HG02943 (cell line): Measurements from ENCODE around the gene IGSF3.

ENCODE experiments used
- ATAC-seq: cut with Tn5 transposase; IDR thresholded peaks from one replicate; pipeline ENCODE4 v1.9.1; 2021; ENCODE audit warnings: mild to moderate bottlenecking, low read depth, moderate library complexity; ENCODE audit not compliant: unreplicated experiment

The IGSF3 gene

DNA sequence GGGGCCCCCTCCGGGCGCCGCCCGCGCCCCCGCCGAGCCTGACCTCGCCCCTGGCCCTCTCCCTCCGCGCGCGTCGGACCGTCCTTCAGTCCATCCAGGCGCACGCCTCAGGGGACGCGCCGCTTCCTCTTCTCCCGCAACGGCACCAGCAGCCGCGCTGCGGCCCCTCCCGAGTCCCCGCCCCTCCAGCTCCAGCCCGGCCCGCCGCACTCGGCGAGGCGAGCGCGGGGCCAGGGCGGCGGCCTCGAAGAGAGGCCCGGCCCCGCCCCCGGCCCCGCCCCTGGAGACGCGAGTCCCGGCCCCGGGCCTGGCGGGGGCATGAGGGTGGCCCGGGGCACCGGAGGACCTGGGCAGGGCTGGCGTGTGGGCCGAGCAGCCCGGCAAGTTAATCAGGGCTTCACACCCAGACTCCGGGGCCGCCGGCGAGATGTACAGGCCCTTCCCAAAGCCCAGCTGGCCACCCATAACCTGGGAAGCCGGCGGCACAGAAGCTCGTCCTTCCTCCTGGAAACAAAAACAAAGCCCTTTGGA lies at the start of gene IGSF3:
Gene IGSF3, minus strand, starts transcription at position 159 of the 531 bp plus-strand sequence. CDS start 1,407 bp downstream, outside the sequence.
- no peak for ATAC-seq

DNA sequence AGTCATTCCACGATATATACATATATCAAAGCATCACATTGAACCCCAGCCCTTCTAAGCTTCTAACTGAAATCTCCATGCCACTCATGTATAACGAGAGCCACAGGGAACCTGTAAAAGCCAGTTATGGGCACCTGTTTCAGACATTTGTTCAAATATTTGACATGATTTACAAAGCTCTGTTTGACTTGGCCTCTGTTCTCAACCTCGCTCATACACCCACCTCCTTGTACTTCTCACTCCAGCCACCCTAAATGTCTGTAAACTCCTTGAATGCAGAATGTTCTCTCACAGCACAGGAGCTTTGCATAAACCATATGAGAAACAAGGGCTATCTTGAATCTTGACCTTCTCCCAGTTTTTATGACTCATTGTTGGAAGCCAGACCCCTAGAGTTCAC lies 49.8 kb upstream of the IGSF3 start:
- ATAC-seq, result no peak

DNA sequence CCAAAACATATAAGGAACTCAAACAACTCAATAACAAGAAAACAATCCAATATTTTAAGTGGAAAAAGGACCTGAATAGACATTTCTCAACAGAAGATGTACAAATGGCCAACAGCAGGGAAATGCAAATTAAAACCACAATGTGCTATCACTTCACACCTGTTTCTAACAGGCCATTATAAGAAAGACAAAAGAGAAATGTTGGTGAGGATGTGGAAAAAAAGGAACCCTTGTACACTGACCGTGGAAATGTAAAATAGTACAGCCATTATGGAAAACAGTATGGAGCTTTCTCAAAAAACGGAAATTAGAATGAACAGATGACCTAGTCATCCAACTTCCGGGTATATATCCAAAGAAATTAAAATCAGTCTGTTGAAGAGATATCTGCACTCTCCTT lies 48.9 kb upstream of the IGSF3 start:
- ATAC-seq, result no peak

DNA sequence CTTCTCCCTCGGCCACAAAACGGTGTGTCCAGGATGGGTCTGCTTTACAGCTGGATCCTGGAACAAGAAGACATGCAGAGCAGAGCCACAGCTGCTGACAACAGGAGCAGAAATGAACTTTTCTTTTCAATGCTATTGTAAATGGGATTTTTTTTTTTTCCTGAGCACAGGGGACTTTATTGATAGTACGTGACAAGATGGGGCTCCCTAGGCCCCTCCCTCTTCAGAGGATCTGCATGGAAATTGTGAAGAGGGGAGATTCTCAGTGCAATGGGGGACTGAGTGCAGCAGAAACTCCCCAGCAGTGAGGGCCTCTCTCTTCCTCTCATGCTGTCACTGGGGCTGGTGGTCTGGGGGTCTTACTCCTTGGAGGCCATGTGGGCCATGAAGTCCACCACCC lies 45.9 kb upstream of the IGSF3 start:
- ATAC-seq, result no peak

DNA sequence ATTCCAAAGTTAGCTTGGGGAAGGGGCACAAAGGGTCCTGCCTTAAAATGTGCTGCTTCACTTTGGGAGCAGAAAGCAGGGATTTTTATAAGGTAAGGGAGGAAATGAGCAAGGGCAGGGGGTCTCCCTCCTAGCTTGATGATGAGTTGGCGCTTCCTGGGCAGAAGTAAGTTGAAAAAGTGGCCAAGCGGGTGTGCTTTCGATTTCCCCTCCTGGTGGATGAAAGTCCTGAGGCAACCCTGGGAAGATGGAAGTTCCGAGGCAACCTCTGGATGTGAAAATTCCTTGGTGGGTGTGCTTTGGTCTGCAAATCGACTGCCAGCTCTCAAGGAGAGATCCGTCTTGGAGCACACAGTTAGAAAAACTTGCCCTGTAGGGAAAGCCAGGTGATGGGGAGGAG lies 45.0 kb upstream of the IGSF3 start:
- no peak for ATAC-seq

DNA sequence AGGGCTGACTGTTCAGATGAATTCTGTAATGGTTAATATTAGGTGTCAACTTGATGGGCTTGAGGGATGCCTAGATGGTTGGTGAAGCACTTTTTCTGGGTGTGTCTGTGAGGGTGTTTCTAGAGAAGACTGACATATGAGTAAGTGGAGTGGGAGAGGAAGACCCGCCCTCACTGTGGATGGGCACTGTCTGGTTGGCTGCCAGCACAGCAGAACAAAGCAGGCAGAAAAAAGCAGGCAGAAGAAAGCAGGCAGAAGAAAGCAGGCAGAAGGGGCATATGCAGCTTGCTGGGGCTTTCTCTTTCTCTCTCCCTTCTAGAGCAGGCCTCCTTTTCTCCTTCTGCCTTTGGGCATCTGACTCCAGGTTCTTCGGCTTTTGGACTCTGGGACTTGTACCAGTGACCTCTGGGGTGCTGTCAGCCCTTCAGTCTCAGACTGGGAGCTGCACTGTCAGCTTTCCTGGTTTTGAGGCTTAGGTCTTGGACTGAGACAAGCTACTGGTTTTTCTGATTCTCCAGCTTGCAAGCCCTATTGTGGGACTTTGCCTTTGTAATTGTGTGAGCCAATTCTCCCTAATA lies 43.8 kb upstream of the IGSF3 start:
- ATAC-seq, result no peak

DNA sequence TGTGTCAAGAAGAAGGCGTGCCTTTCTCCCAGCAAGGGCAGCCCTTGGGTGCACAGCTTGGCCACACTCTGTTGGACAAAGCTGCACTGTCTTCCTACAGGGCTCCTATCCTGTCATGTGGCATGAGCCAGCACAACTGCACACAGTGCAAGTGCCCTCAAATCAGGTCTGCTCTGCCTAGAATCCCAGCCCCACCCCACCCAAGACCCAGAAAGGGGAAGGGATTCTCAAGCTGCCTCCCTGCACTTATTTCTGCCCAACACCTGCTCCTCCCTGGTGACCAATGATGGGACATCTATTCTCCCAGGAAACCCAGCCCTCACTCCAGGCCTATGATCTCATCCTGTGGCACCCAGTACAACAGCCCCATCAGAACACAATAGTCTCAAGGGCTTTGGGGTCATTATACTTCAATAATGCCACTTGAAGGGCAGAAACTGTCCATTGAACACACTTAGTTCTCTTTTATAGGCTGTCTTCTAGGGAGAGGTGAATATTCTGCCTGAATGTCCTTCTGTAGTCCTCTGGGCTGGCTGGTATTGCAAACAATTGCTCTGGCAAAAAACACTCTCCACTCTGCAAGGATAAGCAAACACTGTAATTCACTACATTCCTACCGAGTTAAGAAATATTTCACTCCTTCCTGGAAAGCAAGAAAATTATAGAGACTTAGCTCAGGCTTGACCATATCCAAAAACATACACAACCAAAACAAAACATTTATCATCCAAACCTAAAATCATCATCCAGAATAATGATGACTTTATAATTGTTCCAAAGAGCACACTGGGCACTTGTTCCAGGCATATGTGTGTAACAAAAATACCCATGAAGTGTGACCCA lies 43.1 kb upstream of the IGSF3 start:
- ATAC-seq, result no peak

DNA sequence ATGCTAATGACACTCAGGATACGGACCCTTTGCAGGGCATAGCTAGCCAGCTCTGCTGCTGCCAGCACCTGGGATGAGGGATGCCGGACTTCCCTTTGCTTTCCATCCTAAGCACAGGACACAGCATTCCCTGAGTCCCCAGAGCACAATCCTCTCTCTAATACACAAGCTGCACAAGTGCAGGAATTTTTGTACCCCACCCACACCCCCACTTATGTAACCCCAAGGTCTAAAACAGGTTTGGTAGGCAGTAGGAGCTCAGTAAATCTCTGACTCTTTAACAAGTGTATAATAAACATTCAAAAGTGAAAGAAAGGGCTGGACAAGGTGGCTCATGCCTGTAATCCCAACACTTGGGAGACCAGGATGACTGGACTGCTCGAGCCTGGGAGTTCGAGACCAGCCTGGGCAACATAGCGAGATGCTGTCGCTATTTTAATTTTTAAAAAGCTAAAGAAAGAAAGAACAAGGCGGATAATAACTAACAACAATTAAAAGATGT lies 42.2 kb upstream of the IGSF3 start:
- ATAC-seq, result no peak

DNA sequence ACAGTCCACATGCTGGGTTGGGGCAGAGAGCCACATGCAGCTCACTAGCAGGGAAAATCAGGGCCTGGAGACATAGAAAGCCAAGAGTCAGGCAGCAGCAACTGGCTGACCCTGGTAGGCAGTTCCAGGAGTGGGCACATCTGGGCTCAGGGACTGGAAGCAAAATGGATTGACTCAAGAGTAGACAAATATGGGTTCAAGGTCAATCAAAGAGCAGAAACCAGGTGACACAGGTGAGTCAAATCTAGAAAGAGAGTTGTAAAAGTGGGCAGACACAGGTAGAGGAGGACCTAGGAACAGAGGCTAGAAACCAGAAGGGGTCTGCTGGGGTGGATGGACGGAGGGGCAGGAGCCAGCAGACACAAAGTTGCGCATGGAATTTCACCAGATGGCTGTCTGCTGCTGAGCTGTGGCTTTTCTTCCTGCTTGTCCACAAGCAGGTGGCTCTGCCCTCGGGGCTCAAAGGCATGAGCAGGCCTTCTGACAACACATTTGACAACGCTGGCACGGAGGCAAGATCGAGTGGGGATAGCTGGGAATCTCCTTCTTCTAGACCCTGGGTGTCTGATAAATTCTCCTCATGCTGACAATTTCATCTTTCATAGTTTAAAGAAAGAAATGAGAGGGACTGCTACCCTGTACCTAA lies 40.8 kb upstream of the IGSF3 start:
- no peak for ATAC-seq

DNA sequence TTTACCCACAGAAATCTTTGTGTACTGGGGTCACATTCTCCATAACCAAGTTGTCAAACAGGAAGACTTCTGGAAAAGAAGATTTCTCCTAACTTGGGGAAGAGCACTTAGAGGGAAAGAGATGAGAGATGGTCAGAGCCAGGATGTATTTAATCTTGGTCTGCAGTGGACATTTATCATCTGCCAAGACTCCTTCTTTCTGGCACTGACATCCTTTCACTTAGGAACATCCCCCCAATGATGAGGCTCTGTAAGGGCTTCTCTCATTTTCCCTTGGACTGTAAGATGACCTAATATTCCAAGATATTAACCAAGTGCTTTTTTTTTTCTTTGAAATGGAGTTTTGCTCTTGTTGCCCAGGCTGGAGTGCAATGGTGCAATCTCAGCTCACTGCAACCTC lies 39.3 kb upstream of the IGSF3 start:
- no peak for ATAC-seq

DNA sequence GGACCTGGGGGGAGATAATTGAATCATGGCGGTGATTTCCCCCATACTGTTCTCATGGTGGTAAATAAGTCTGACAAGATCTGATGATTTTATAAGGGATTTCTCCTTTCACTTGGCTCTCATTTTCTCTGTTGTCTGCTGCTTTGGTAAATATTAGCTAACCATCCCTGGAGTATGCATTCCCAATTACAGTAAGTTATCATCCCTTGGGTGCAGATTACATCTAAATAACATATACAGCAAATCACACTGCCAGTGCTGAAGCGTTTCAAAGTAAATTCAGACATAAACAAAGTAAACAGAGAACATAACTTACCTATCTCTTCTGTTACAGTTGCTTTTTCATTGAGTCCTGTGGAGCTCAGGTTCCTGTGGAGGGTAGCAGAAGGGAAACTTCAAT lies 38.6 kb upstream of the IGSF3 start:
- ATAC-seq, result no peak

DNA sequence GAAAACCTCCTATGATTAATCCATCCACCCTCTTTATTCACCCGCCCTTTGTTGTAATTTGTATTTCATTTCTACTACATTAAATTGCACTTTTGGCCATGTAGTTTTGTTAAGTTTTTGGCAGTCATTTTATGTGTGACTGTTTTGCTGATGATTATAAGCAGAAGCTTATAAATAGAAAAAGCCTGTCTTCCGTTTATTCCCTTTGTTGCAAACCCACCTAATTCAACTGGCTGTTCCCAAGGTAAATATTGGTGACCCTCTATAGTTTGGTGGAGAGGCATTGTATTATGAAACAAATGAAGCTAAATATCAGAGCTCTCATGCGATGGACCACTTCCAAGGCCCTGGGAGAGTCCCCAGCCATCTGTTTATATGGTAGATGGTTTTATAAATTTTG lies 36.7 kb upstream of the IGSF3 start:
- no peak for ATAC-seq

DNA sequence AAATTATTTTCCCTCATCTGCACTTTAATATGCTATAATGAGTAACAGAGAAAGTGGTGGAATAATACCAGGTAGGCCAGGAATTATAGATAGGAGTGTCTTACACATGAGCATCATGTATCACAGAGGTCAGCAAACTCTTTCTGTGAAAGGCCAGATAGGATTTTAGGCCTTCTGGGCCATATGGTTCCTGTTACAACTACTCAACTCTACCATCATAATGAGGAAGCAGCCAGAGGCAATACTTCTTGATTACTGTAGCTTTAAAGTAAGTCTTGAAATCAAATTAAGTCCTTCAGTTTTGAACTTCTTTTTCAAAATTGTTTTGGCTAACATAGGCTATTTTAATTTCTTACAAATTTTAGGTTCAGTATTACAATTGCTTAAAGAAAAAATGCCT lies 32.1 kb upstream of the IGSF3 start:
- no peak for ATAC-seq

DNA sequence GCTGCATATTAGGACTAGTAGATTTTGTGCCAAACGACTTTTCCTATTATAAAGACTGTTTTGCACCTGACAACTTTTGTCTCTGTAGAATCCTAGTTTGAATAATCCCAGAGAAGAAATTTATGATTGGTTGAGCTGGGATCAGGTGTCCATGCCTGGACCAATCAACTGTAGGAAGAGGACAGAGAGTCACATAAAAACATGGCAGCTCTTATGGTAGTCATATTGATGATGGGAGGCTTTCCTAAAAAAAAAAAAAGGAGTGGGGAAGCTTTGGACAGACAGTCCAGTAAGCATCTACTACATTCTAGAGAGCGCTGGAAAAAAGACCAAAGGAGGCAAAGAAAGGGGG lies 30.7 kb upstream of the IGSF3 start:
- no peak for ATAC-seq

DNA sequence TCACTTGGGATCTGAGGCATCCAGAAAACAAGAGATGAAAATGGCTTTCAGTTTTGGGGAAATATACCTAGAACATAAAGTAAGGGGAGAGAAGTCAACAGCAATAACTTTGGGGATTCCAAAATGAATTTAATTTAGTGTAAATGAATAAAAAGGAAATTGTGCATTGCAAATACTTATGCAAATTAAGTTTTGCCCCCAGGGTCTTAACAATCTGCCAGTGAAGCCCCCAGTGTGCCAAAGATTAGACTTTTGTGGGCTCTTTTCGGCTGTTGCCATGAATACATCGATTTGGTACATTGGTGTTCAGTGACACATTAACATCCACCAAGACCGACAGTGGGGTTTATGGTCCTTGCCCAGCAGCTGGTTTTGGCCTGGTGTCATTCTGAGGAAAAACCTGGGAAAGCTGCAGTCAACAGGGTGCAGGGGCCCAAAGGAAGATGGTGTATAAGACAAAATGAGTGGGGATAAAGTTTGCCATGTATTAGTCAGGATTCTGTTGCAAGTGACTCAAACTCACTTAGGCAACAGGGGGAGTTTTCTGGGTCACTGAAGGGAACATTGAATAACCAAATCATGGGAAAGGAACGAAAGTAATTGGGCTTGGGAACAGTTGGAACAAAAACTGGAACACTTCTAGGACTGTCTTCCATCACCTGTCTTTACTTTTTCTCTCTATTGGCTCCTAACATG lies 30.2 kb upstream of the IGSF3 start:
- ATAC-seq, result no peak

DNA sequence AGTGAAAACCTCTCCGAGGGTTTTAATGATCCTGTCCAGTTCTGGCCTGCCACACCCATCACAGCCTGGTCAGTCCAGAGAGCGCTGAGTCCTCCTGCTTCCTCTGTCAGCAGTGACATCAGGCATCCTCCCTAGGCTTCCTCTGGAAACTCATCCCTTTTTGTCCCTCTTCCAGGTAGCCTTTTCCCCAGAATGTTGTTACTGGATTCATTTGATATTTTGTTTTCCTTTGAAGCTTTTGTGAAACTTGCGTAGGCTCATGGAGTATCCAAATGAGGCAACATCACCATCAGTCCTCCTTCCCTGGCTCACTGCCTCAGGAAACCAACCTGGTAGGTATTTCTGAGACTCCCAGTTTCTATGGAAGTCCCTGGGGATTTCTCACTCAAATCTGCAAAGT lies 27.0 kb upstream of the IGSF3 start:
- no peak for ATAC-seq

DNA sequence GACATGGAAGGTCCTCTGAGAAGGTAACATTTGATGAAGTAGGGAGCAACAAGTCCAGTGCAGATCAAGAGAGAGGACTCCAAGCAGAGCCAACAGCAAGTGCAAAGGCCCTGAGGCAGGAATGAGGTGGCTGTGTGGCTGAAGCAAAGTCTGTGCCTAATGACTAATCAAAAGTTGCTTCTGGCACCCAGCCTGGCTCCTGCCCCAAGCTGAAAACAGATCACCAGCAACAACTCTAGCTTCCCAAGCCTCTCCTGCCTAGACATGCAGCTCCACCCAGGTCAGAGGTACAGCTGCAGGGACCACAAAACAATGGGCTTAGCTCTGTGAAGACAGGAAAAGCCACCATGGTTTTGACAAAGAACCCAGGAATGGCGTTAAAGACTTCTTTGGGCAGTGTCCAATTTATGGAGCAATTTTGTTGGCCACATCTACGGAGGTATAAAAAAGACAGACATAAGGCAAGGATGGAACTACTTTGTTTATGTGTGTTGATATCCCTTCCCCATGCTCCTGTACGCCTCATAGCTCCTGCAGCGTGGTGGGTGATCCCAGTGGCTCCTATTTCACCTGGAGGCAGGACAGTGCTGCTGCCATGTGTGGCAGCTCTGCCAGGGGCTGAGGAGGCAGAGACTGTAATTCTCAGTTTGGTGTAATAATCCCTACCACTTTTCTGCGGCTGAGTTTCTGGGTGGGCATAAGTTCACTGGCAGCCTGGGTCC lies 26.4 kb upstream of the IGSF3 start:
- ATAC-seq, result no peak

DNA sequence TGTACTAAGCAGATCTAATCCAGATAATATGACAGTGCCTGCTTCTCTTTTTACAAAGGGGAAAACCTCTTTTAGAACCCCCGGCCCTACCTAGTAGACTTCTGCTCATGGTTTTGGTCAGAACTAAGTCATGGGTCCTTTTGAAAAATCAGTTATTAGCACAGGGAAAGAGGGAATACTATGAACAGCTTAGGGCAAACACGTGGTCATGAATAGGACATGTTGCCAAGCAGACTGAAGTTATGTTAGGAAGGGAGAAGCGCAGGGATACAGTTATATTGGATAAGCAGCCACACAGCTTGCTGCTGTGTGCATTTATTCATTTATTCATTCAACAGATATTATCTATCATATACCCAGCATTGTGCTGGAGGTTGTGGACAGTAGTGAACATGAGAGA lies 25.3 kb upstream of the IGSF3 start:
- ATAC-seq, result no peak

DNA sequence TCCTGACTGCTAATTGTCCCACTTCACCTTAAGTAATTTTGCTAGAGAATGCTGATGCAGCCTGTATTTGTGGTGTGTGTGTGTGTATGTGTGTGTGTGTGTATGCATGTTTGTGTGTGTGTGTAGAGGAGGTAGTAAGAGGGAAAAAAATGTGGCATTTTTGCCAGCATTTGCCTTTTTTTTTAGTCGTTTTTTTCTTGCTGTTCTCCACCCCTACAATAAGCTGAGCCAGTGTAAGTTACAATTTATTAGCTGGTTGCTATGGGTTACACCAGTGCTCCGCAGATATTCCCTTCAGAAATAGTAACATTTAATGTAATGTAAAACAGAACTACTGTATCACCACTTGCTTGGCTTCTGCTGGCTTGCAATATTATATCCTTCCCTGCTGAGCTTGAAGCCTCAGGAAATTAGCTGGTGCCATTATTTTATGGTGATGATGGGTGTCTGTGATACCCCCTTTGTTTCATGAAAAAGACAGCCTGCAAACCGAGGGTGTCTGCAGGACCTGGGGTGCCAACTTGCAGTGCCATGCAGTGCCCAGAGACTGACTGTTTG lies 23.4 kb upstream of the IGSF3 start:
- no peak for ATAC-seq

DNA sequence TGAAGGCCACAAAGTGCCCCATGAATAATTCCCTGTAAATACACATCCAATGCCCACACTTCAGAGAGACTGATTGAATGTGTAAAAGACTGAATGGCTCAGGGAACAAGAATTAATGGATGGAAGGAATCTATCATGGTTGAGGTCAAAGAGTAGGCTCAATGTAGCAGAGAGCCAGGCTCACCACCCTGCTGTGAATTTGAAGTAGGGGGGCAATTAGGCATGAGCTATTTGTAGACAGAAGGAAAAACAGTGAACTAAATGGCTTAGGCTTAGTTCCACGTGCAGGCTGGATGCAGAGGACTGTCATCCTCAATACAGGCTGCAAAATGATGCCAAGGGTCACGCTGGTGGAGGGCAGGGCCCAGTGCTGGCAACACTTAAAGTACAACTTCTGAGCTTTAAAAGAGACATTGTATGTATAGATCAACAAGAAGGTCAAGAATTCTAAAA lies 22.9 kb upstream of the IGSF3 start:
- ATAC-seq, result no peak
